Fibroblast of skin of left quadriceps (primary cell): ENCODE data around the gene PPP1CC.
"Not testable (repeated sequence)": the region's sequence is repeated elsewhere in the genome, so short reads cannot be mapped to it uniquely, and the experiment has no call there.

Experiments
- DNase-seq, 2 experiments: peaks; one replicate each; pipeline ENCODE4 v3.0.0-alpha.2; 2013; ENCODE audit warnings: low read depth in 2 of 2

The PPP1CC gene

GRCh38 chr12:110725267-110725666, 17.4 kb downstream of the PPP1CC start:
- DNase-seq, result no peak

- DNase-seq, result not testable (repeated sequence)
These were observed 19.8 kb downstream of the PPP1CC start for GRCh38 chr12:110722892-110723291.

GRCh38 chr12:110721570-110721969, 21.1 kb downstream of the PPP1CC start:
- DNase-seq, result no peak

GRCh38 chr12:110720516-110720915, 22.2 kb downstream of the PPP1CC start:
- DNase-seq, result no peak

- DNase-seq, result no peak
These were observed 24.3 kb downstream of the PPP1CC start for GRCh38 chr12:110718222-110718908.

- DNase-seq, result no peak
These were observed 25.7 kb downstream of the PPP1CC start for GRCh38 chr12:110717037-110717436.

GRCh38 chr12:110708917-110709316, 33.8 kb downstream of the PPP1CC start:
- no peak for DNase-seq

- no peak for DNase-seq
These were observed 37.4 kb downstream of the PPP1CC start for GRCh38 chr12:110705309-110705708.

- no peak for DNase-seq
These were observed 37.9 kb downstream of the PPP1CC start for GRCh38 chr12:110704750-110705149.

- DNase-seq, result no peak
These were observed 38.5 kb downstream of the PPP1CC start for GRCh38 chr12:110704231-110704630.

- no peak for DNase-seq
These were observed 40.6 kb downstream of the PPP1CC start for GRCh38 chr12:110702081-110702480.

- no peak for DNase-seq
These were observed 42.9 kb downstream of the PPP1CC start for GRCh38 chr12:110699591-110700445.

GRCh38 chr12:110698171-110698902, 44.4 kb downstream of the PPP1CC start:
- peak; percentile 26 to 29 for DNase-seq

GRCh38 chr12:110697236-110697635, 45.5 kb downstream of the PPP1CC start:
- no peak for DNase-seq

GRCh38 chr12:110696283-110696682, 46.4 kb downstream of the PPP1CC start:
- no peak for DNase-seq

GRCh38 chr12:110694330-110694901, 48.3 kb downstream of the PPP1CC start:
- DNase-seq, result no peak

GRCh38 chr12:110693731-110694130, 49.0 kb downstream of the PPP1CC start:
- no peak for DNase-seq

- no peak for DNase-seq
These were observed 52.6 kb downstream of the PPP1CC start for GRCh38 chr12:110690127-110690430.

GRCh38 chr12:110689281-110690126, 53.2 kb downstream of the PPP1CC start:
- peak in 1 of 2 experiments; percentile 5 for DNase-seq

- DNase-seq, result no peak
These were observed 54.0 kb downstream of the PPP1CC start, which contains the start of gene HVCN1 for GRCh38 chr12:110688446-110689280. Gene HVCN1 (minus strand): TSS chr12:110689115. CDS start chr12:110683245, 5,870 bp downstream.
